ENCODE results near the gene DCLK3.

DCLK3 gene

GRCh38 chr3:36695113-36695768 is 69.1 kb downstream of the DCLK3 start:
- H3K4me1 ChIP-seq (ENCODE audit: control insufficient read depth, insufficient read depth, low read length, unreplicated experiment), result peaks cover 8% of the 10 kb centered on the region
- H3K36me3 ChIP-seq (ENCODE audit: insufficient read depth, low read length), result no peaks in the 10 kb centered on the region
- no peaks in the 10 kb centered on the region for H3K27me3 ChIP-seq (ENCODE audit: insufficient read depth, low read length)
- H3K79me2 ChIP-seq (ENCODE audit: control insufficient read depth, insufficient read depth, low read length, unreplicated experiment), result no peaks in the 10 kb centered on the region
- H3K4me3 ChIP-seq (ENCODE audit: low read depth, low read length), result no peak overlapping the region
- no peak overlapping the region for H3K27ac ChIP-seq (ENCODE audit: low read depth, low read length)
- H2AFZ ChIP-seq (ENCODE audit: low read length, unreplicated experiment), result no peak overlapping the region

DNA sequence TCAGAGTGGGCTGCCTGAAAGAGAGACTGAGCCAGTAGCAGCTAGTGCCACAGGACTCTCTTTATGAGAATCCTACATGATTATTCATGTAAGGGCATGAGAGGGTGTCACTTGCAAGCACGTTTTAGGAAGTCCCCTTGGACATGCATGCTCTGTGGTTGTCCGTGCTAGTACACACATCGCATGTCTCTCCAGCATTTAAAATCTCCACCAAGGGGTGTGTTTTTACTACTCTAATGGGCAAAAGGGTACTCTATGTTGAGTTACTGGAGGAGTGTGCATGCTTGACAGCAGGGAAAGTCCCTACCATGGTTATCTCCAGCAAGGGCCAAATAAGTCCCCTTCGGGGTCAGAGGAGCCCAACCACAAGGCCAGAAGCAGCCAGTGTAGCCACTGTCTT is 70.7 kb downstream of the DCLK3 start:
- Histone ChIP-seq H3K36me3 (ENCODE audit: insufficient read depth, low read length) (no peaks in the 10 kb centered on the region), H3K79me2 (ENCODE audit: control insufficient read depth, insufficient read depth, low read length, unreplicated experiment) (no peaks in the 10 kb centered on the region), H2AFZ (ENCODE audit: low read length, unreplicated experiment) (no peak overlapping the region), H3K4me3 (ENCODE audit: low read depth, low read length) (no peak overlapping the region), H3K27me3 (ENCODE audit: insufficient read depth, low read length) (no peaks in the 10 kb centered on the region), H3K4me1 (ENCODE audit: control insufficient read depth, insufficient read depth, low read length, unreplicated experiment) (peaks cover 8% of the 10 kb centered on the region), H3K27ac (ENCODE audit: low read depth, low read length) (no peak overlapping the region)

GRCh38 chr3:36689560-36689959 is 74.8 kb downstream of the DCLK3 start:
- no peak overlapping the region for H2AFZ ChIP-seq (ENCODE audit: low read length, unreplicated experiment)
- H3K4me3 ChIP-seq (ENCODE audit: low read depth, low read length), result no peak overlapping the region
- no peaks in the 10 kb centered on the region for H3K79me2 ChIP-seq (ENCODE audit: control insufficient read depth, insufficient read depth, low read length, unreplicated experiment)
- no peaks in the 10 kb centered on the region for H3K36me3 ChIP-seq (ENCODE audit: insufficient read depth, low read length)
- H3K4me1 ChIP-seq (ENCODE audit: control insufficient read depth, insufficient read depth, low read length, unreplicated experiment), result no peaks in the 10 kb centered on the region
- no peaks in the 10 kb centered on the region for H3K27me3 ChIP-seq (ENCODE audit: insufficient read depth, low read length)
- H3K27ac ChIP-seq (ENCODE audit: low read depth, low read length), result no peak overlapping the region

GRCh38 chr3:36688815-36689214 is 75.5 kb downstream of the DCLK3 start:
- Histone ChIP-seq H3K27ac (ENCODE audit: low read depth, low read length) (no peak overlapping the region), H3K4me1 (ENCODE audit: control insufficient read depth, insufficient read depth, low read length, unreplicated experiment) (no peaks in the 10 kb centered on the region), H3K4me3 (ENCODE audit: low read depth, low read length) (no peak overlapping the region), H2AFZ (ENCODE audit: low read length, unreplicated experiment) (no peak overlapping the region), H3K79me2 (ENCODE audit: control insufficient read depth, insufficient read depth, low read length, unreplicated experiment) (no peaks in the 10 kb centered on the region), H3K36me3 (ENCODE audit: insufficient read depth, low read length) (no peaks in the 10 kb centered on the region), H3K27me3 (ENCODE audit: insufficient read depth, low read length) (no peaks in the 10 kb centered on the region)

GRCh38 chr3:36686516-36686915 is 77.8 kb downstream of the DCLK3 start:
- Histone ChIP-seq H3K27ac (ENCODE audit: low read depth, low read length) (no peak overlapping the region), H3K79me2 (ENCODE audit: control insufficient read depth, insufficient read depth, low read length, unreplicated experiment) (no peaks in the 10 kb centered on the region), H3K4me3 (ENCODE audit: low read depth, low read length) (no peak overlapping the region), H2AFZ (ENCODE audit: low read length, unreplicated experiment) (no peak overlapping the region), H3K4me1 (ENCODE audit: control insufficient read depth, insufficient read depth, low read length, unreplicated experiment) (no peaks in the 10 kb centered on the region), H3K36me3 (ENCODE audit: insufficient read depth, low read length) (no peaks in the 10 kb centered on the region; the same call in 1 of the 2 replicates), H3K27me3 (ENCODE audit: insufficient read depth, low read length) (no peaks in the 10 kb centered on the region)

- Histone ChIP-seq H2AFZ (ENCODE audit: low read length, unreplicated experiment) (no peak overlapping the region), H3K79me2 (ENCODE audit: control insufficient read depth, insufficient read depth, low read length, unreplicated experiment) (no peaks in the 10 kb centered on the region), H3K27ac (ENCODE audit: low read depth, low read length) (no peak overlapping the region), H3K4me1 (ENCODE audit: control insufficient read depth, insufficient read depth, low read length, unreplicated experiment) (peaks cover 32% of the 10 kb centered on the region), H3K4me3 (ENCODE audit: low read depth, low read length) (no peak overlapping the region), H3K36me3 (ENCODE audit: insufficient read depth, low read length) (peaks cover 5% of the 10 kb centered on the region; the same call in 1 of the 2 replicates), H3K27me3 (ENCODE audit: insufficient read depth, low read length) (no peaks in the 10 kb centered on the region)
Observed at GRCh38 chr3:36681867-36682266, 82.5 kb downstream of the DCLK3 start.

DNA sequence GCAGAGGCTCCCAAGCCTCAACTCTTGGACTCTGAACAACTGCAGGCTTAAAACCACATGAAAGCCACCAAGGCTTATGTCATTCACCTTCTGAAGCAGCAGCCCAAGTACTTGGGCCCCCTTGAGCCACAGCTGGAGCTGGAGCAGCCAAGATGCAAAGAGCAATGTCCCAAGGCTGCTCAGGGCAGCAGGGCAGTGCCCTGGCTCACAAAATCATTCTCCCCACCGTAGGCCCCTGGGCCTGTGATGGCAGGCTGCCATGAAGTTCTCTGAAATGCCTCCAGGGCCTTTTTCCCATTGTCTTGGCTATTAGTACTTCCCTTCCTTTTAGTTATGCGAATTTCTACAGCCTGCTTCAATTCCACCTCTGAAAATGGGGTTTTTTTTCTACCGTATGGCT is 83.4 kb downstream of the DCLK3 start:
- no peaks in the 10 kb centered on the region for H3K27me3 ChIP-seq (ENCODE audit: insufficient read depth, low read length)
- no peak overlapping the region for H3K27ac ChIP-seq (ENCODE audit: low read depth, low read length)
- H3K4me3 ChIP-seq (ENCODE audit: low read depth, low read length), result no peak overlapping the region

GRCh38 chr3:36679384-36680200 is 84.8 kb downstream of the DCLK3 start:
- H2AFZ ChIP-seq (ENCODE audit: low read length, unreplicated experiment), result no peak overlapping the region
- no peaks in the 10 kb centered on the region for H3K79me2 ChIP-seq (ENCODE audit: control insufficient read depth, insufficient read depth, low read length, unreplicated experiment)
- H3K27ac ChIP-seq (ENCODE audit: low read depth, low read length), result peak overlapping the region; percentile 97
- H3K4me1 ChIP-seq (ENCODE audit: control insufficient read depth, insufficient read depth, low read length, unreplicated experiment), result peaks cover 32% of the 10 kb centered on the region
- no peaks in the 10 kb centered on the region for H3K27me3 ChIP-seq (ENCODE audit: insufficient read depth, low read length)
- H3K36me3 ChIP-seq (ENCODE audit: insufficient read depth, low read length), result peaks cover 5% of the 10 kb centered on the region; the same call in 1 of the 2 replicates
- H3K4me3 ChIP-seq (ENCODE audit: low read depth, low read length), result peak overlapping the region; percentile 58; the same call in 1 of the 2 replicates

More for the DNA sequence above, 83.4 kb downstream of the DCLK3 start:
- Histone ChIP-seq H2AFZ (ENCODE audit: low read length, unreplicated experiment) (no peak overlapping the region), H3K36me3 (ENCODE audit: insufficient read depth, low read length) (peaks cover 5% of the 10 kb centered on the region; the same call in 1 of the 2 replicates), H3K79me2 (ENCODE audit: control insufficient read depth, insufficient read depth, low read length, unreplicated experiment) (no peaks in the 10 kb centered on the region), H3K4me1 (ENCODE audit: control insufficient read depth, insufficient read depth, low read length, unreplicated experiment) (peaks cover 32% of the 10 kb centered on the region)

DNA sequence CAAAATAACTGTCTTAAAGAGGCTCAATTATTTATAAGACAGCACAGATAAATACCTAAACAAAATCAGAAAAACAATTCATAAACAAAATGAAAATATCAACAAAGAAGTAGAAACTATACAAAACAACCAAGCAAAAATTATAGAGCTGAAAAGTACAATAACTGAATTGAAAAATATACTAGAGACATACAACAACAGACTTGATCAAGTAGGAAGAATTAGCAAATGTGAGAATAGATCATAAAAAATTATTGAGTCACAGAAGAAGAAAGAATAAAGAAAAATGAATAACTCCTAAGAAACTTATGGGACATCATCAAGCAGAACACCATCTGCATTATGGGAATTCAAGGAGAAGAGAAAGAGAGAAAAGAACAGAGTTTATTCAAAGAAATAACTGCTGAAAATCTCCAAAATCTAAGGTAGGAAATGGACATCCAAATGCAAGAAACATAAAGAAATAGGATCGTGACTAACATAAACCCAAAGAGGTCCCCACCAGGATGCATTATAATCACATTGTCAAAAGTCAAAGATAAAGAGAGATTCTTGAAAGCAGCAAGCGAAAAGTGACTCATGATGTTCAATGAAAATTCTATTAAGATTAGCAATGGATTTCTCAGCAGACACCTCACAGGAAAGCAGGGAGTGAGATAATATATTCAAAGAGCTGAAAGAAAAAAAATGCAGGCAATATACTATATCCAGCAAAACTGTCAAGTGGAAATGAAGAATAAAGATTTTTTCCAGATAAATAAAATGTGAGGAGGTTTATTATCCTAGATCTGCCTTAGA is 85.9 kb downstream of the DCLK3 start:
- no peaks in the 10 kb centered on the region for H3K79me2 ChIP-seq (ENCODE audit: control insufficient read depth, insufficient read depth, low read length, unreplicated experiment)
- peak overlapping the region; percentile 97 for H3K27ac ChIP-seq (ENCODE audit: low read depth, low read length)
- H3K27me3 ChIP-seq (ENCODE audit: insufficient read depth, low read length), result no peaks in the 10 kb centered on the region
- H3K36me3 ChIP-seq (ENCODE audit: insufficient read depth, low read length), result peaks cover 5% of the 10 kb centered on the region; the same call in 1 of the 2 replicates
- peaks cover 32% of the 10 kb centered on the region for H3K4me1 ChIP-seq (ENCODE audit: control insufficient read depth, insufficient read depth, low read length, unreplicated experiment)
- peak overlapping the region; percentile 58; the same call in 1 of the 2 replicates for H3K4me3 ChIP-seq (ENCODE audit: low read depth, low read length)
- H2AFZ ChIP-seq (ENCODE audit: low read length, unreplicated experiment), result no peak overlapping the region

DNA sequence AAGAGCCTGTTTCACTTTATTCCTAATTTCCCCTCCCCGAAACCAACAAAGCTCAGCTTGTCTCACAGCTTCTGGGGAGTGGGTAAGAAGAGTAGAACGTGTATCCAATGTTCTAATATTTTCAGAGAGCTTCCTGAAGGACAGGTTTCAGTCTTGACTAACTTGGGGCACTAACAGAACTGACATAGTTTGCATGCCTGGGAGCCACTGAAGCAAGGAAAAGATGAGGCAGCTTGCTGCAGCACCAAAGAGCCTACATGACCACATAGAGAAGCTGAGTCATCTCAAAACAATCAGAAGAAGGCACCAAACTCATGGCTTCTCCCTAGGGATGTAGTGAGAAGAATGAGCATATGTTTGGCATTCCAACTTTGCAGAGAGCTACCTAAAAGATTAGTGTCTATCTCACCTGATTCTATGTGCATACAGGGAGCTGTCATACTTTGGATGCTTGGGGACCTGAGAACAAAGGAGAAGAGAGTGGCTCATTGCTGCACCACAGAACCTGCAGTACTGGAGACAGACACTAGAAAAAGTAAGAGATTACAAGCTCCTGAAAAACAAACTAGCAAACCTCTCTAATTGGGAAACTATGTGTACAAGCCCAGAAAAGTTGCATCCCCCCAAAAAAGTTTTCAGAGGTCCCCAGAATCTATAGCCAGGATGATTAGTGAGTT is 86.9 kb downstream of the DCLK3 start:
- H3K27ac ChIP-seq (ENCODE audit: low read depth, low read length), result peak overlapping the region; percentile 97
- H3K36me3 ChIP-seq (ENCODE audit: insufficient read depth, low read length), result peaks cover 5% of the 10 kb centered on the region; the same call in 1 of the 2 replicates
- no peaks in the 10 kb centered on the region for H3K79me2 ChIP-seq (ENCODE audit: control insufficient read depth, insufficient read depth, low read length, unreplicated experiment)
- H3K4me3 ChIP-seq (ENCODE audit: low read depth, low read length), result peak overlapping the region; percentile 67
- peaks cover 32% of the 10 kb centered on the region for H3K4me1 ChIP-seq (ENCODE audit: control insufficient read depth, insufficient read depth, low read length, unreplicated experiment)
- H2AFZ ChIP-seq (ENCODE audit: low read length, unreplicated experiment), result no peak overlapping the region
- H3K27me3 ChIP-seq (ENCODE audit: insufficient read depth, low read length), result no peaks in the 10 kb centered on the region

All from ACC112 (cell line).